ENCODE results near the gene TRNAU1AP. TPM values are rescaled to one million over a fixed set of nuclear protein-coding genes. Genes with fewer than 3 reads are reported as not detected.
"Not testable (repeated sequence)": the region's sequence is repeated elsewhere in the genome, so short reads cannot be mapped to it uniquely, and the experiment has no call there.

TRNAU1AP gene
- total RNA-seq, 1 experiment from 2014 or later: 27.2 TPM

DNA sequence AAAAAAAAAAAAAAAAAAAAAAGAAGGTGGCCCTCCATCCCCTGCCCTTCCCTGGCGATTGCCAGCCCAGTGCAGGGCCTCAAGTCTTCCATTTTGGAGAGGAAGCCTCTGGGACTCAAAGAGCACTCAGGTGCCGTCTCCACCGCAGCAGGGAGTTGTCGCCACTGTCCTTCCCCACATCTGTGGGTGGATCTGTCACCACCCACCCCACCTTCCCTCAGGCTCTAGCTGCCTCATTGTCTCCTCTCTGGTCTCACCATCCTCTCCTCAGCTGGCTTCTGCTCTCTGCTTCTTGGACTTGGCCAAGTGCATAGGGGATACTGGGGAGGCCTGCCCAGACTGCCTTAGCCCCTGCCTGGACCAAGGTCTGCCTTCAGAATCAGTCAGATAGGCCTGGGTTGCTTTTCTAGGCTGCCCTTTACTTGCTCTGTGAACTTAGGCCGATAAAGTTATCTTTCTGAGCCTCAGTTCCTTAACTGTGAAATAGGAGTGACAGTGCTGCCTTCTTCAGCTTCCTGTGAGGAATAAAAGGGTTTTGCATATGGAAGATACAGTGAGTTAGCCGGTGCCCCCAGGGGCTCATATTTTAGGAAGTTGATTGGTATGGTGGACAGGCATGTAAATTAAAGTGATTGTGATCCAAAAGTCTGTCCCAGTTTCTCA is 31.3 kb upstream of the TRNAU1AP start:
- Histone ChIP-seq H3K9ac (ENCODE audit: low read length) (no peak overlapping the region), H3K79me2 (ENCODE audit: low read length) (peaks cover 88% of the 10 kb centered on the region), H3K9me2 (replicated peaks; ENCODE audit: low read length) (no peaks in the 10 kb centered on the region), H2AFZ (ENCODE audit: low read length) (no peak overlapping the region), H3K4me1 (ENCODE audit: insufficient read depth, low read length) (peaks cover 52% of the 10 kb centered on the region), H3K4me3 (ENCODE audit: low read length) (no peak overlapping the region), H3K36me3 (ENCODE audit: low read depth, low read length) (peaks cover 7% of the 10 kb centered on the region), H3K27ac (ENCODE audit: low read length) (no peak overlapping the region), H3K9me3 (ENCODE audit: low read length) (no peaks in the 10 kb centered on the region), H4K20me1 (ENCODE audit: low read length) (peaks cover 13% of the 10 kb centered on the region; the same call in 1 of the 2 replicates), H3K4me2 (ENCODE audit: low read length) (no peak overlapping the region), H3F3A (ENCODE audit: low read length, unreplicated experiment) (peaks cover 10% of the 10 kb centered on the region), H3K27me3 (ENCODE audit: low read length) (no peaks in the 10 kb centered on the region)
- POLR2A ChIA-PET (ENCODE audit: unreplicated experiment): no interaction called here
- TF ChIP-seq EZH2 (IDR thresholded peaks at IDR 0.05; ENCODE audit: low read length, unreplicated experiment) (no peak), EZH2phosphoT487 (IDR thresholded peaks at IDR 0.05; ENCODE audit: borderline replicate concordance, low read length) (no peak)
- TF ChIP-seq, protein P1, sequence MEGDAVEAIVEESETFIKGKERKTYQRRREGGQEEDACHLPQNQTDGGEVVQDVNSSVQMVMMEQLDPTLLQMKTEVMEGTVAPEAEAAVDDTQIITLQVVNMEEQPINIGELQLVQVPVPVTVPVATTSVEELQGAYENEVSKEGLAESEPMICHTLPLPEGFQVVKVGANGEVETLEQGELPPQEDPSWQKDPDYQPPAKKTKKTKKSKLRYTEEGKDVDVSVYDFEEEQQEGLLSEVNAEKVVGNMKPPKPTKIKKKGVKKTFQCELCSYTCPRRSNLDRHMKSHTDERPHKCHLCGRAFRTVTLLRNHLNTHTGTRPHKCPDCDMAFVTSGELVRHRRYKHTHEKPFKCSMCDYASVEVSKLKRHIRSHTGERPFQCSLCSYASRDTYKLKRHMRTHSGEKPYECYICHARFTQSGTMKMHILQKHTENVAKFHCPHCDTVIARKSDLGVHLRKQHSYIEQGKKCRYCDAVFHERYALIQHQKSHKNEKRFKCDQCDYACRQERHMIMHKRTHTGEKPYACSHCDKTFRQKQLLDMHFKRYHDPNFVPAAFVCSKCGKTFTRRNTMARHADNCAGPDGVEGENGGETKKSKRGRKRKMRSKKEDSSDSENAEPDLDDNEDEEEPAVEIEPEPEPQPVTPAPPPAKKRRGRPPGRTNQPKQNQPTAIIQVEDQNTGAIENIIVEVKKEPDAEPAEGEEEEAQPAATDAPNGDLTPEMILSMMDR (conservative IDR thresholded peaks at IDR 0.05; ENCODE audit: low read depth, low read length): no peak
- no TSS peak for BruUV-seq (replicated peaks)
- CTCF ChIA-PET: no interaction called here
- DNase-seq (peak; percentile 4), ATAC-seq (no peak)
- intact Hi-C loops (cut with micrococcal nuclease): no loop called here

GRCh38 chr1:28522537-28522936 is 30.3 kb upstream of the TRNAU1AP start:
- H3K36me3 ChIP-seq (ENCODE audit: low read depth, low read length); DNase-seq; H3K9ac ChIP-seq (ENCODE audit: low read length); POLR2A ChIA-PET (ENCODE audit: unreplicated experiment); H3K4me2 ChIP-seq (ENCODE audit: low read length); H3K4me3 ChIP-seq (ENCODE audit: low read length); intact Hi-C loops (cut with micrococcal nuclease); CTCF ChIA-PET; H3K27ac ChIP-seq (ENCODE audit: low read length); H3F3A ChIP-seq (ENCODE audit: low read length, unreplicated experiment); H3K27me3 ChIP-seq (ENCODE audit: low read length); H4K20me1 ChIP-seq (ENCODE audit: low read length); H3K9me2 ChIP-seq (replicated peaks; ENCODE audit: low read length); H3K9me3 ChIP-seq (ENCODE audit: low read length); BruUV-seq (replicated peaks); ATAC-seq; H2AFZ ChIP-seq (ENCODE audit: low read length): not testable (repeated sequence)
- Histone ChIP-seq H3K4me1 (ENCODE audit: insufficient read depth, low read length) (peaks cover 51% of the 10 kb centered on the region), H3K79me2 (ENCODE audit: low read length) (peaks cover 94% of the 10 kb centered on the region)

GRCh38 chr1:28525002-28525642 is 27.8 kb upstream of the TRNAU1AP start:
- H3K4me2 ChIP-seq (ENCODE audit: low read length); H3K27me3 ChIP-seq (ENCODE audit: low read length); H3K9ac ChIP-seq (ENCODE audit: low read length); H3K4me3 ChIP-seq (ENCODE audit: low read length); DNase-seq; CTCF ChIA-PET; H3K9me3 ChIP-seq (ENCODE audit: low read length); H2AFZ ChIP-seq (ENCODE audit: low read length); H3F3A ChIP-seq (ENCODE audit: low read length, unreplicated experiment); intact Hi-C loops (cut with micrococcal nuclease); ATAC-seq; POLR2A ChIA-PET (ENCODE audit: unreplicated experiment); BruUV-seq (replicated peaks); H3K9me2 ChIP-seq (replicated peaks; ENCODE audit: low read length); H4K20me1 ChIP-seq (ENCODE audit: low read length): not testable (repeated sequence)
- Histone ChIP-seq H3K27ac (ENCODE audit: low read length) (peak overlapping the region; percentile 77; the same call in 1 of the 2 replicates), H3K79me2 (ENCODE audit: low read length) (peaks cover 94% of the 10 kb centered on the region), H3K4me1 (ENCODE audit: insufficient read depth, low read length) (peaks cover 35% of the 10 kb centered on the region), H3K36me3 (ENCODE audit: low read depth, low read length) (peaks cover 14% of the 10 kb centered on the region)
